GM12878 (cell line): ENCODE data around the gene ZNF331. TPM values are rescaled to one million over a fixed set of nuclear protein-coding genes. Genes with fewer than 3 reads are reported as not detected.

Experiments used
- ATAC-seq: fragments of 200-7000 bp; cut with Tn5 transposase; 3 replicates; pipeline ENCODE4 v1.9.1; 2020; ENCODE audit warnings: mild to moderate bottlenecking, moderate library complexity
- BruUV-seq: library from RNA; stranded (reverse); fragments of 400-500 nt; replicated peaks from 2 replicates; lab custom pipeline; 2021; lab: Mats Ljungman, UMichigan
- CTCF ChIA-PET: fragments of 300-600 bp; sonication (Branson Sonifier 250); formaldehyde crosslinking; extraction: SDS; loops from one replicate; lab custom pipeline; 2021; ENCODE audit warnings: inconsistent platforms; lab: Yijun Ruan, JAX
- POLR2A ChIA-PET: fragments of 350-600 bp; formaldehyde crosslinking; extraction: SDS; loops from one replicate; lab custom pipeline; 2021; ENCODE audit warnings: inconsistent platforms; lab: Charles Lee
- RAD21 ChIA-PET: fragments of 300-600 bp; sonication (Branson Sonifier 250); formaldehyde crosslinking; loops from one replicate; lab custom pipeline; 2023; ENCODE audit warnings: antibody characterized with exemption; ENCODE audit not compliant: unreplicated experiment; lab: Charles Lee
- SMC1A ChIA-PET: fragments of 300-600 bp; sonication (Branson Sonifier 250); formaldehyde crosslinking; loops from one replicate; lab custom pipeline; 2023; ENCODE audit not compliant: unreplicated experiment, uncharacterized antibody; lab: Charles Lee
- DNase-seq: peaks from one replicate; pipeline ENCODE4 v3.0.0-alpha.2; 2011; ENCODE audit warnings: low read depth, low spot score
- FAIRE-seq: peaks from 3 replicates; lab custom pipeline; 2011; peaks lifted over from hg19 to GRCh38; lab: Jason Lieb, UNC
- H2AFZ ChIP-seq: 2 replicates; pipeline ENCODE4 v1.6.0; 2011; ENCODE audit warnings: low read depth, low read length, control low read depth; ENCODE audit not compliant: control insufficient read depth
- H3K27ac ChIP-seq: 2 replicates; pipeline ENCODE4 v1.5.1; 2011; ENCODE audit warnings: control low read depth; ENCODE audit not compliant: control insufficient read depth, insufficient read depth
- H3K27me3 ChIP-seq, 2 experiments: replicated peaks in 1 of 2; 2 replicates each; pipeline versions ENCODE4 v1.6.0 to v1.6.1; 2011; ENCODE audit warnings: low read length in 1 of 2; ENCODE audit not compliant: control insufficient read depth in 2 of 2, insufficient read depth in 2 of 2
- H3K36me3 ChIP-seq, 2 experiments: 2 replicates each; pipeline ENCODE4 v1.5.1; 2011; ENCODE audit warnings: low read length in 1 of 2; ENCODE audit not compliant: control insufficient read depth in 2 of 2, insufficient read depth in 2 of 2
- H3K4me1 ChIP-seq: 2 replicates; pipeline ENCODE4 v1.6.1; 2011; ENCODE audit warnings: mild to moderate bottlenecking, low read length, moderate library complexity, mixed read lengths; ENCODE audit not compliant: control insufficient read depth, insufficient read depth
- H3K4me2 ChIP-seq: 2 replicates; pipeline ENCODE4 v1.6.0; 2011; ENCODE audit warnings: control low read depth; ENCODE audit not compliant: control insufficient read depth, insufficient read depth
- H3K4me3 ChIP-seq: fragments of 200-600 bp; sonication (generic); 2 replicates; pipeline ENCODE4 v1.5.1; 2016
- H3K79me2 ChIP-seq: 2 replicates; pipeline ENCODE4 v1.6.0; 2011; ENCODE audit warnings: low read length; ENCODE audit not compliant: control insufficient read depth, insufficient read depth
- H3K9ac ChIP-seq: 2 replicates; pipeline ENCODE4 v1.8.0; 2011; ENCODE audit warnings: low read length, control low read depth, mixed read lengths; ENCODE audit not compliant: control insufficient read depth, insufficient read depth
- H3K9me3 ChIP-seq: replicated peaks from 3 replicates; pipeline ENCODE4 v1.5.1; 2011; ENCODE audit warnings: mild to moderate bottlenecking, low read length; ENCODE audit not compliant: control insufficient read depth, insufficient read depth
- H4K20me1 ChIP-seq: 2 replicates; pipeline ENCODE4 v1.6.0; 2011; ENCODE audit not compliant: control insufficient read depth, insufficient read depth
- BCL11A ChIP-seq: IDR thresholded peaks from 2 replicates; pipeline ENCODE4 v1.6.1; 2011; ENCODE audit warnings: low read depth, low read length
- BMI1 ChIP-seq: fragments of 450-650 bp; IDR thresholded peaks from 2 replicates; pipeline ENCODE4 v1.6.1; 2016; ENCODE audit warnings: mild to moderate bottlenecking, moderate library complexity, borderline replicate concordance
- HCFC1 ChIP-seq: fragments of 150-350 bp; IDR thresholded peaks from 2 replicates; pipeline ENCODE4 v1.6.1; 2014; ENCODE audit warnings: low read length
- HDAC2 ChIP-seq: fragments of 200-600 bp; sonication (generic); IDR thresholded peaks from 2 replicates; pipeline ENCODE4 v1.6.1; 2017
- HDAC6 ChIP-seq: fragments of 200-600 bp; sonication (generic); IDR thresholded peaks from one replicate; pipeline ENCODE4 v1.8.0; 2017; ENCODE audit warnings: antibody characterized with exemption; ENCODE audit not compliant: unreplicated experiment
- IRF4 ChIP-seq: IDR thresholded peaks from 2 replicates; pipeline ENCODE4 v1.6.1; 2011; ENCODE audit warnings: low read depth, low read length
- PAX5 ChIP-seq: IDR thresholded peaks from 2 replicates; pipeline ENCODE4 v1.6.1; 2011; ENCODE audit warnings: low read depth, low read length, borderline replicate concordance
- POLR2A ChIP-seq: IDR thresholded peaks from 2 replicates; pipeline ENCODE4 v1.6.1; 2011; ENCODE audit warnings: low read depth, mild to moderate bottlenecking, low read length
- SPI1 ChIP-seq: IDR thresholded peaks from 2 replicates; pipeline ENCODE4 v1.6.1; 2011; ENCODE audit warnings: low read depth, mild to moderate bottlenecking, low read length, moderate library complexity, borderline replicate concordance; ENCODE audit not compliant: insufficient read depth
- TAF1 ChIP-seq: IDR thresholded peaks from 2 replicates; pipeline ENCODE4 v1.6.1; 2011; ENCODE audit warnings: mild to moderate bottlenecking, low read depth, low read length, borderline replicate concordance
- TCF12 ChIP-seq: IDR thresholded peaks from 2 replicates; pipeline ENCODE4 v1.6.1; 2011; ENCODE audit warnings: low read depth, mild to moderate bottlenecking, low read length
- ZBED1 ChIP-seq: IDR thresholded peaks from 2 replicates; pipeline ENCODE4 v1.6.1; 2016; ENCODE audit warnings: borderline replicate concordance
- ZBTB4 ChIP-seq: fragments of 450-650 bp; formaldehyde crosslinking; IDR thresholded peaks from 2 replicates; pipeline ENCODE4 v1.4.0; 2022; ENCODE audit warnings: mild to moderate bottlenecking, moderate library complexity
- ZNF384 ChIP-seq: IDR thresholded peaks from 2 replicates; pipeline ENCODE4 v1.6.1; 2012; ENCODE audit warnings: low read depth, mild to moderate bottlenecking, low read length, improper control_type of control experiment, borderline replicate concordance
- WGBS: methylation state at CpG from one replicate; pipeline ENCODE4 v1.1.6; 2016; ENCODE audit warnings: low lambda C conversion rate; ENCODE audit not compliant: insufficient replicate concordance, insufficient coverage; ENCODE audit errors: missing lambda C conversion rate; 5-methylcytosine and 5-hydroxymethylcytosine counted together
- in situ Hi-C: fragments of 300-500 bp; cut with MboI; formaldehyde crosslinking; loops from 9 replicates; pipeline ENCODE4 v1.14.3; 2018; ENCODE audit warnings: mixed read lengths
- intact Hi-C: fragments of 100-400 bp; cut with micrococcal nuclease; formaldehyde crosslinking; loops from one replicate; pipeline ENCODE4 v1.14.2; 2022; ENCODE audit not compliant: unreplicated experiment
- polyA plus RNA-seq, 11 experiments: library from polyadenylated mRNA; depleted of rRNA in 4 of 11; unstranded in 6 of 11; stranded (reverse) in 5 of 11; fragments of >200 nt; fragmentation: Nextera tagmentation in 4 of 11; fragmentation: Illumina TruSeq in 1 of 11; extraction: Ambion mirVana in 4 of 11; extraction: Trizol in 1 of 11; gene quantifications; 1 replicate in 1 of 11; 2 replicates in 10 of 11; pipeline versions ENCODE4 v1.2.1 to v1.2.3, GENCODE V29; 2011 to 2016; ENCODE audit warnings: inconsistent platforms in 2 of 11, missing spikeins in 2 of 11, low read depth in 1 of 11
- total RNA-seq, 4 experiments: library from RNA; depleted of rRNA in 3 of 4; stranded (reverse); fragments of >200 nt in 3 of 4; fragmentation: Illumina TruSeq in 1 of 4; extraction: Trizol in 1 of 4; gene quantifications; 2 replicates each; pipeline versions ENCODE4 v1.2.1 to v1.2.3, GENCODE V29; 2013 to 2021
- TF ChIP-seq, protein P1 (sequence below): fragments of 450-650 bp; IDR thresholded peaks from 2 replicates; pipeline ENCODE4 v1.6.1; 2017; ENCODE audit warnings: mild to moderate bottlenecking

Gene ZNF331
- total and polyA plus RNA-seq, 10 of the 15 experiments (the other 5 are each of a cell fraction or from before 2014, with no cell fraction given): 2.6 to 11.5 (median 5.3) TPM

- Histone ChIP-seq H2AFZ (no peak overlapping the region), H3K79me2 (no peaks in the 10 kb centered on the region), H3K4me3 (no peak overlapping the region), H3K36me3 (no peaks in the 10 kb centered on the region), H3K4me2 (no peak overlapping the region), H3K9me3 (no peaks in the 10 kb centered on the region; the same call in 2 of the 3 replicates), H3K27ac (no peak overlapping the region), H3K4me1 (no peaks in the 10 kb centered on the region), H3K9ac (no peak overlapping the region), H3K27me3 (no peaks in the 10 kb centered on the region), H4K20me1 (no peaks in the 10 kb centered on the region)
- no peak for ATAC-seq
- in situ Hi-C loops: no loop called here
- FAIRE-seq: no peak
- intact Hi-C loops: no loop called here
- ChIA-PET SMC1A (no interaction called here), CTCF (no interaction called here), RAD21 (no interaction called here), POLR2A (no interaction called here)
- no peak for DNase-seq
- WGBS: 73% methylated on average over 3 of the region's 3 CpGs
- BruUV-seq: no TSS peak
- no peak for TF ChIP-seq POLR2A
- TF ChIP-seq TCF12: no peak
- TF ChIP-seq ZBED1: no peak
- TF ChIP-seq BCL11A: no peak
- TF ChIP-seq, protein P1, sequence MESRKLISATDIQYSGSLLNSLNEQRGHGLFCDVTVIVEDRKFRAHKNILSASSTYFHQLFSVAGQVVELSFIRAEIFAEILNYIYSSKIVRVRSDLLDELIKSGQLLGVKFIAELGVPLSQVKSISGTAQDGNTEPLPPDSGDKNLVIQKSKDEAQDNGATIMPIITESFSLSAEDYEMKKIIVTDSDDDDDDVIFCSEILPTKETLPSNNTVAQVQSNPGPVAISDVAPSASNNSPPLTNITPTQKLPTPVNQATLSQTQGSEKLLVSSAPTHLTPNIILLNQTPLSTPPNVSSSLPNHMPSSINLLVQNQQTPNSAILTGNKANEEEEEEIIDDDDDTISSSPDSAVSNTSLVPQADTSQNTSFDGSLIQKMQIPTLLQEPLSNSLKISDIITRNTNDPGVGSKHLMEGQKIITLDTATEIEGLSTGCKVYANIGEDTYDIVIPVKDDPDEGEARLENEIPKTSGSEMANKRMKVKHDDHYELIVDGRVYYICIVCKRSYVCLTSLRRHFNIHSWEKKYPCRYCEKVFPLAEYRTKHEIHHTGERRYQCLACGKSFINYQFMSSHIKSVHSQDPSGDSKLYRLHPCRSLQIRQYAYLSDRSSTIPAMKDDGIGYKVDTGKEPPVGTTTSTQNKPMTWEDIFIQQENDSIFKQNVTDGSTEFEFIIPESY: no peak
- TF ChIP-seq HDAC6: no peak
- no peak for TF ChIP-seq ZBTB4
- TF ChIP-seq PAX5: no peak
- no peak for TF ChIP-seq ZNF384
- no peak for TF ChIP-seq TAF1
- TF ChIP-seq IRF4: no peak
- TF ChIP-seq HCFC1: no peak
- no peak for TF ChIP-seq HDAC2
- TF ChIP-seq BMI1: no peak
- no peak for TF ChIP-seq SPI1
Observed at GRCh38 chr19:53583181-53583580, 45.2 kb downstream of the ZNF331 start.
